Esophagus (tissue), 2 donors: Measurements from ENCODE around the gene TSPAN32. TPM values are rescaled to one million over a fixed set of nuclear protein-coding genes. Genes with fewer than 3 reads are reported as not detected.

Source experiments
- H3K27ac ChIP-seq, 2 donors: one replicate each; pipeline ENCODE4 v1.5.1; 2013; ENCODE audit warnings: low read depth in 2 of 2, mild to moderate bottlenecking in 2 of 2, inconsistent platforms in 1 of 2, low read length in 1 of 2, moderate library complexity in 1 of 2
- H3K27me3 ChIP-seq, 2 donors: one replicate each; pipeline ENCODE4 v1.6.1; 2013; ENCODE audit warnings: low read length in 2 of 2, control low read depth in 1 of 2, mild to moderate bottlenecking in 1 of 2; ENCODE audit not compliant: insufficient read depth in 2 of 2, control insufficient read depth in 1 of 2
- H3K36me3 ChIP-seq, 2 donors: one replicate each; pipeline ENCODE4 v1.6.1; 2013; ENCODE audit warnings: low read length in 1 of 2; ENCODE audit not compliant: control insufficient read depth in 2 of 2, insufficient read depth in 2 of 2
- H3K4me1 ChIP-seq, 2 donors: one replicate each; pipeline ENCODE4 v1.6.1; 2013; ENCODE audit warnings: low read length in 1 of 2; ENCODE audit not compliant: control insufficient read depth in 2 of 2, insufficient read depth in 2 of 2
- H3K4me3 ChIP-seq, 2 donors: one replicate each; pipeline ENCODE4 v1.5.1; 2013; ENCODE audit warnings: low read length in 2 of 2, mild to moderate bottlenecking in 2 of 2, low read depth in 1 of 2, moderate library complexity in 1 of 2
- H3K9me3 ChIP-seq, 2 donors: one replicate each; pipeline ENCODE4 v1.6.1; 2013; ENCODE audit warnings: mild to moderate bottlenecking in 2 of 2, low read depth in 1 of 2, low read length in 1 of 2, moderate library complexity in 1 of 2; ENCODE audit not compliant: control insufficient read depth in 2 of 2, insufficient read depth in 1 of 2
- WGBS, 2 donors: extraction: QIAGEN DNeasy Blood & Tissue Kit; methylation state at CpG; one replicate each; pipeline ENCODE4 v1.1.7; 2013; 5-methylcytosine and 5-hydroxymethylcytosine counted together
- polyA plus RNA-seq, 2 donors: library from polyadenylated mRNA; stranded (reverse); fragments of 200-250 nt; gene quantifications; one replicate each; pipeline ENCODE4 v1.2.3, GENCODE V29; 2013
- donor health status: healthy with polysubstance abuse.
- donor health status: Bipolar disorder and iron deficiency.

Gene TSPAN32
- polyA plus RNA-seq, 2 donors: 0.47 to 0.51 TPM

GRCh38 chr11:2261436-2262230 is 40.2 kb upstream of the TSPAN32 start:
- H3K4me1 ChIP-seq: peaks cover 7 to 16% of the 10 kb centered on the region in 2 donors
- H3K27ac ChIP-seq: no peak overlapping the region
- H3K27me3 ChIP-seq: peaks cover 0 to 4% of the 10 kb centered on the region in 2 donors
- H3K9me3 ChIP-seq: no peaks in the 10 kb centered on the region
- WGBS, 2 donors: 82 to 83% methylated on average over 21 of the region's 21 CpGs
- H3K4me3 ChIP-seq: no peak overlapping the region
- no peaks in the 10 kb centered on the region for H3K36me3 ChIP-seq

- Histone ChIP-seq H3K4me1 (peaks cover 3 to 12% of the 10 kb centered on the region in 2 donors), H3K27me3 (peaks cover 0 to 4% of the 10 kb centered on the region in 2 donors), H3K36me3 (no peaks in the 10 kb centered on the region), H3K27ac (no peak overlapping the region), H3K4me3 (no peak overlapping the region), H3K9me3 (no peaks in the 10 kb centered on the region)
- WGBS, 2 donors: 89 to 91% methylated on average over 18 of the region's 18 CpGs
These were observed 39.3 kb upstream of the TSPAN32 start for GRCh38 chr11:2262301-2263070.

- H3K4me1 ChIP-seq: peaks cover 3 to 9% of the 10 kb centered on the region in 2 donors
- H3K36me3 ChIP-seq: no peaks in the 10 kb centered on the region
- H3K4me3 ChIP-seq: no peak overlapping the region
- WGBS, 2 donors: 75 to 83% methylated on average over 10 of the region's 10 CpGs
- H3K27ac ChIP-seq: no peak overlapping the region
- H3K9me3 ChIP-seq: no peaks in the 10 kb centered on the region
- peaks cover 0 to 4% of the 10 kb centered on the region in 2 donors for H3K27me3 ChIP-seq
These were observed 38.7 kb upstream of the TSPAN32 start for GRCh38 chr11:2263071-2263565.

- Histone ChIP-seq H3K9me3 (no peaks in the 10 kb centered on the region), H3K4me3 (no peak overlapping the region), H3K27me3 (peaks cover 0 to 4% of the 10 kb centered on the region in 2 donors), H3K27ac (no peak overlapping the region), H3K4me1 (peaks cover 3 to 7% of the 10 kb centered on the region in 2 donors), H3K36me3 (no peaks in the 10 kb centered on the region)
- WGBS, 2 donors: 94 to 96% methylated on average over 13 of the region's 13 CpGs
These were observed 38.0 kb upstream of the TSPAN32 start for GRCh38 chr11:2263724-2264360.

- no peaks in the 10 kb centered on the region for H3K9me3 ChIP-seq
- no peak overlapping the region for H3K27ac ChIP-seq
- peaks cover 0 to 4% of the 10 kb centered on the region in 2 donors for H3K27me3 ChIP-seq
- H3K36me3 ChIP-seq: no peaks in the 10 kb centered on the region
- WGBS, 2 donors: 87 to 90% methylated on average over 22 of the region's 22 CpGs
- no peak overlapping the region for H3K4me3 ChIP-seq
- H3K4me1 ChIP-seq: peaks cover 3 to 7% of the 10 kb centered on the region in 2 donors
These were observed 37.3 kb upstream of the TSPAN32 start for GRCh38 chr11:2264366-2265053.

- Histone ChIP-seq H3K36me3 (no peaks in the 10 kb centered on the region), H3K27ac (no peak overlapping the region), H3K27me3 (peaks cover 0 to 3% of the 10 kb centered on the region in 2 donors), H3K9me3 (no peaks in the 10 kb centered on the region), H3K4me1 (peaks cover 3 to 12% of the 10 kb centered on the region in 2 donors), H3K4me3 (no peak overlapping the region)
- 33 to 34% methylated on average over 2 of the region's 2 CpGs for WGBS, 2 donors
These were observed 36.4 kb upstream of the TSPAN32 start for GRCh38 chr11:2265396-2265795.

- no peak overlapping the region for H3K27ac ChIP-seq
- 63 to 69% methylated on average over 24 of the region's 24 CpGs for WGBS, 2 donors
- H3K36me3 ChIP-seq: no peaks in the 10 kb centered on the region
- H3K9me3 ChIP-seq: no peaks in the 10 kb centered on the region
- peaks cover 5 to 13% of the 10 kb centered on the region in 2 donors for H3K4me1 ChIP-seq
- H3K4me3 ChIP-seq: no peak overlapping the region
- peaks cover 0 to 9% of the 10 kb centered on the region in 2 donors for H3K27me3 ChIP-seq
These were observed 35.8 kb upstream of the TSPAN32 start for GRCh38 chr11:2265854-2266585.

GRCh38 chr11:2266586-2267305 is 35.1 kb upstream of the TSPAN32 start:
- H3K4me3 ChIP-seq: no peak overlapping the region
- 86 to 92% methylated on average over 26 of the region's 26 CpGs for WGBS, 2 donors

More at GRCh38 chr11:2266586-2267305, 35.1 kb upstream of the TSPAN32 start:
- H3K9me3 ChIP-seq: no peaks in the 10 kb centered on the region
- peaks cover 0 to 15% of the 10 kb centered on the region in 2 donors for H3K27me3 ChIP-seq
- H3K36me3 ChIP-seq: no peaks in the 10 kb centered on the region
- H3K4me1 ChIP-seq: peaks cover 6 to 14% of the 10 kb centered on the region in 2 donors
- no peak overlapping the region for H3K27ac ChIP-seq
